Astrocyte of the cerebellum (primary cell): ENCODE data around the gene DSTN.

Experiments
- DNase-seq: peaks from one replicate; pipeline ENCODE4 v3.0.0-alpha.2; 2011; ENCODE audit warnings: low read depth
- H3K4me3 ChIP-seq: 2 replicates; pipeline ENCODE4 v1.5.1; 2011; ENCODE audit warnings: mild to moderate bottlenecking, low read depth, low read length, moderate library complexity
- CTCF ChIP-seq: IDR thresholded peaks from 2 replicates; pipeline ENCODE4 v1.5.1; 2012; ENCODE audit warnings: low read length, low read depth, moderate library complexity, mild to moderate bottlenecking; ENCODE audit errors: missing control alignments
- in situ Hi-C: cut with HindIII; loops from 2 replicates; pipeline ENCODE4 v1.10.0; 2017; ENCODE audit warnings: low sequenced_read_pairs

The DSTN gene

GRCh38 chr20:17525650-17526049 is 44.2 kb upstream of the DSTN start:
- no peak for DNase-seq
- no peak for TF ChIP-seq CTCF
- H3K4me3 ChIP-seq, result no peak overlapping the region
- in situ Hi-C loops, result no loop called here

- in situ Hi-C loops, result no loop called here
These were observed 40.3 kb upstream of the DSTN start for GRCh38 chr20:17529586-17529985.

GRCh38 chr20:17530153-17530552 is 39.7 kb upstream of the DSTN start:
- no peak overlapping the region for H3K4me3 ChIP-seq
- DNase-seq, result no peak
- in situ Hi-C loops, result no loop called here
- TF ChIP-seq CTCF, result no peak

More at GRCh38 chr20:17529586-17529985, 40.3 kb upstream of the DSTN start:
- H3K4me3 ChIP-seq, result no peak overlapping the region
- no peak for TF ChIP-seq CTCF
- DNase-seq, result no peak

GRCh38 chr20:17530716-17531664 is 38.9 kb upstream of the DSTN start, which contains the start of gene BFSP1:
TSS of gene BFSP1 (minus strand) at chr20:17531379. CDS start at chr20:17531329, 50 bp downstream.
- no peak for DNase-seq
- in situ Hi-C loops, result no loop called here
- peak within 1 kb of the TSS; percentile 40 for H3K4me3 ChIP-seq
- no peak for TF ChIP-seq CTCF

- in situ Hi-C loops, result no loop called here
- peak overlapping the region; percentile 40 for H3K4me3 ChIP-seq
- DNase-seq, result no peak
- TF ChIP-seq CTCF, result no peak
These were observed 38.2 kb upstream of the DSTN start for GRCh38 chr20:17531665-17532025.

GRCh38 chr20:17533396-17533795 is 36.5 kb upstream of the DSTN start:
- no peak for DNase-seq
- no peak for TF ChIP-seq CTCF
- in situ Hi-C loops, result no loop called here
- H3K4me3 ChIP-seq, result no peak overlapping the region
